Measurements from ENCODE around the gene MED9.
A peak's percentile ranks its signal among the peaks of the same experiment; 100 is the strongest.

Gene MED9

GRCh38 chr17:17498606-17499301 lies 22.0 kb downstream of the MED9 start:
- DNase-seq (ENCODE audit: insufficient read length, low spot score) (no peak), FAIRE-seq (no peak)
- no peak for TF ChIP-seq SPI1 (IDR thresholded peaks at IDR 0.05; ENCODE audit: low read depth, low read length)
- TF ChIP-seq POLR2A (IDR thresholded peaks at IDR 0.05; ENCODE audit: low read depth, low read length) = no peak
- no peak for TF ChIP-seq TAF1 (IDR thresholded peaks at IDR 0.05; ENCODE audit: low read depth, low read length)
- TF ChIP-seq POU2F2 (IDR thresholded peaks at IDR 0.05; ENCODE audit: low read depth, low read length) = no peak
- TF ChIP-seq POLR2AphosphoS5 (IDR thresholded peaks at IDR 0.05; ENCODE audit: low read depth, low read length) = no peak
- TF ChIP-seq PAX5 (IDR thresholded peaks at IDR 0.05; ENCODE audit: insufficient read depth, low read length, severe bottlenecking) = no peak

- FAIRE-seq = no peak
- TF ChIP-seq SPI1 (IDR thresholded peaks at IDR 0.05; ENCODE audit: low read depth, low read length) (no peak), POLR2AphosphoS5 (IDR thresholded peaks at IDR 0.05; ENCODE audit: low read depth, low read length) (no peak), PAX5 (IDR thresholded peaks at IDR 0.05; ENCODE audit: insufficient read depth, low read length, severe bottlenecking) (no peak), POU2F2 (IDR thresholded peaks at IDR 0.05; ENCODE audit: low read depth, low read length) (no peak), TAF1 (IDR thresholded peaks at IDR 0.05; ENCODE audit: low read depth, low read length) (no peak), POLR2A (IDR thresholded peaks at IDR 0.05; ENCODE audit: low read depth, low read length) (no peak)
Observed at GRCh38 chr17:17499402-17500145, 22.8 kb downstream of the MED9 start.

DNA sequence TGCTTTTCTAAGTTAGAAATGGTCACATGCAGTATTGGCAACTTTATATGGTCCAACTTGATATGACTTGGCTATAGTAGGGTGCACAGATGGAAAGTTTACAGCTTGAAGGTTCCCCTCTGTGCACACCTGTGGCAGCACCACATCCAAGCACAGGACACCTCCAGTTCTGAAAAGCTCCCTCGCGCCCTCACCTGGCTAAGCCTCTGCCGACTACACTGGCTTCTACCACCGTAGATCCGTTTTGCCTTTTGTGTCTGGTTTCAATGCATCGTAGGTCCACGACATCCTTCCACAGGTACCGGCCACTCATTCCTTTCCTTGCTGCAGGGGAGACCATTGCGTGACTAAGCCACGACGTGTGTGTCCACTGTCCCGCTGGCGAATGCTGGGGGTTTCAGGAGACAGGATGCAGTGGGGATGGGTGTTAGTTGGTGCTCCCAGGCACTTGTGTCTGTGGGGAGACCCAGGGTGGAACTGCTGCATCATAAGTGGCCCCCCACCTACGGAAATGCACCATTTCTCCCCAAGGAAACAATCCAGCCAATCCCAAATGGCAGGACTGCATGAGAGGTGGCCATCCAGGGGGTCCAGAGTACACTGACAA lies 24.3 kb downstream of the MED9 start:
- FAIRE-seq (no peak), DNase-seq (ENCODE audit: insufficient read length, low spot score) (no peak)
- TF ChIP-seq TAF1 (IDR thresholded peaks at IDR 0.05; ENCODE audit: low read depth, low read length) = no peak
- TF ChIP-seq POLR2A (IDR thresholded peaks at IDR 0.05; ENCODE audit: low read depth, low read length) = no peak
- no peak for TF ChIP-seq POLR2AphosphoS5 (IDR thresholded peaks at IDR 0.05; ENCODE audit: low read depth, low read length)
- TF ChIP-seq POU2F2 (IDR thresholded peaks at IDR 0.05; ENCODE audit: low read depth, low read length) = no peak
- no peak for TF ChIP-seq PAX5 (IDR thresholded peaks at IDR 0.05; ENCODE audit: insufficient read depth, low read length, severe bottlenecking)
- TF ChIP-seq SPI1 (IDR thresholded peaks at IDR 0.05; ENCODE audit: low read depth, low read length) = no peak

More at GRCh38 chr17:17499402-17500145, 22.8 kb downstream of the MED9 start:
- DNase-seq (ENCODE audit: insufficient read length, low spot score) = no peak

- DNase-seq (ENCODE audit: insufficient read length, low spot score) (no peak), FAIRE-seq (no peak)
- no peak for TF ChIP-seq SPI1 (IDR thresholded peaks at IDR 0.05; ENCODE audit: low read depth, low read length)
- no peak for TF ChIP-seq POLR2AphosphoS5 (IDR thresholded peaks at IDR 0.05; ENCODE audit: low read depth, low read length)
- no peak for TF ChIP-seq PAX5 (IDR thresholded peaks at IDR 0.05; ENCODE audit: insufficient read depth, low read length, severe bottlenecking)
- TF ChIP-seq TAF1 (IDR thresholded peaks at IDR 0.05; ENCODE audit: low read depth, low read length) = no peak
- no peak for TF ChIP-seq POLR2A (IDR thresholded peaks at IDR 0.05; ENCODE audit: low read depth, low read length)
- TF ChIP-seq POU2F2 (IDR thresholded peaks at IDR 0.05; ENCODE audit: low read depth, low read length) = no peak
Observed at GRCh38 chr17:17502741-17503565, 26.2 kb downstream of the MED9 start.

DNA sequence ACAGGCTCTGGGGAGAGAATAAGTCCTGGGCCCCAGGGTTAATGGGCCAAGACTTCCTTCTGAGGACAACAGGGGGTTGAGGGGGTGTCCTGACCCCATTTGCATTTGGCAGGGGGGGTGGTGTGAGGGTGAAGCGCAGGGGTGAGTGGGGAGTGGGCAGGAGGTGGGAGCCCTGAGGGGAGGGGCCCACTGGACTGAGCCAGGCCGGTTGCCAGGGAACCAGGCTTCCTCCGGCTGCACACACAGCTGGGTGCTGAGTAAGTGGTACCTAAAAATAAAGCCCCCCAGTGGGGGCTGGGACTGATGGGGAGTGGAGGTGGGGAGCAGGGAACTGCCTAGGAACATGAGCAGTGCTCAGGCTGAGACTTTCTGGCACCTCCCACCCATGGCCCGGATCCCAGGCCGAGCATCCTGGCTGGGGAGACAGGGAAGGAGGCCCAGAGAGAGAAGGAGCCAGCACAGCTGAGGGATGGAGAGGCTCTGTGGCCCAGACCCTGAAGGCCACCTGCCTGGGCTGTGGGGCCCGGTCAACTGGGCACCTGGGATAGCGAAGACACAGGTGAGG lies 26.8 kb downstream of the MED9 start:
- TF ChIP-seq PAX5 (IDR thresholded peaks at IDR 0.05; ENCODE audit: insufficient read depth, low read length, severe bottlenecking) (no peak), POLR2A (IDR thresholded peaks at IDR 0.05; ENCODE audit: low read depth, low read length) (no peak), TAF1 (IDR thresholded peaks at IDR 0.05; ENCODE audit: low read depth, low read length) (no peak), POU2F2 (IDR thresholded peaks at IDR 0.05; ENCODE audit: low read depth, low read length) (no peak)
- FAIRE-seq = no peak
- no peak for DNase-seq (ENCODE audit: insufficient read length, low spot score)

- FAIRE-seq = no peak
- DNase-seq (ENCODE audit: insufficient read length, low spot score) = no peak
- TF ChIP-seq SPI1 (IDR thresholded peaks at IDR 0.05; ENCODE audit: low read depth, low read length) = peak; percentile 39; the same call in 1 of the 2 replicates
- no peak for TF ChIP-seq POU2F2 (IDR thresholded peaks at IDR 0.05; ENCODE audit: low read depth, low read length)
Observed at GRCh38 chr17:17504341-17505140, 27.7 kb downstream of the MED9 start.

DNA sequence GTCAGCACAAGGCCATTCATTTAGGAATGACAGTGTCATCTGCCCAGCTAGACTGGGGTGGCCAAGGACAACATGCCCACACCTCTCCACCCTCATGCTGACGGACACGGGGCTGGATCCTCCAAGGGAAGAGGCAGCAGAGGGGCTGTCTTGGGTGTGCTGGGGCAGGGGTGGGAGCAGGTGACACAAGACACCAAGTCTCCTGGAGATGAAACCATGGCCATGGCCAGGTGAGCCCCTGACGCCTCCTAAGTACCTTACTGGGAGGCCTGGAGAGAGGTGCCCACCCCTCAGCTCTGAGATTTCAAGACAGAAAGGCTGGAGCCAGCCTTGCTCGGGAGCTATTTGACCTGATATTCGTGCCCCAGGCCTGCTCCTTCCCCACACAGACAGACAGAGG lies 28.4 kb downstream of the MED9 start:
- FAIRE-seq (no peak), DNase-seq (ENCODE audit: insufficient read length, low spot score) (no peak)
- TF ChIP-seq TAF1 (IDR thresholded peaks at IDR 0.05; ENCODE audit: low read depth, low read length) (no peak), SPI1 (IDR thresholded peaks at IDR 0.05; ENCODE audit: low read depth, low read length) (no peak), POLR2AphosphoS5 (IDR thresholded peaks at IDR 0.05; ENCODE audit: low read depth, low read length) (no peak), POU2F2 (IDR thresholded peaks at IDR 0.05; ENCODE audit: low read depth, low read length) (no peak), PAX5 (IDR thresholded peaks at IDR 0.05; ENCODE audit: insufficient read depth, low read length, severe bottlenecking) (no peak), POLR2A (IDR thresholded peaks at IDR 0.05; ENCODE audit: low read depth, low read length) (no peak)

GRCh38 chr17:17505610-17506171 lies 28.9 kb downstream of the MED9 start:
- TF ChIP-seq PAX5 (IDR thresholded peaks at IDR 0.05; ENCODE audit: insufficient read depth, low read length, severe bottlenecking) (no peak), SPI1 (IDR thresholded peaks at IDR 0.05; ENCODE audit: low read depth, low read length) (no peak), POU2F2 (IDR thresholded peaks at IDR 0.05; ENCODE audit: low read depth, low read length) (no peak), POLR2A (IDR thresholded peaks at IDR 0.05; ENCODE audit: low read depth, low read length) (no peak), TAF1 (IDR thresholded peaks at IDR 0.05; ENCODE audit: low read depth, low read length) (no peak), POLR2AphosphoS5 (IDR thresholded peaks at IDR 0.05; ENCODE audit: low read depth, low read length) (no peak)
- FAIRE-seq (no peak), DNase-seq (ENCODE audit: insufficient read length, low spot score) (no peak)
